HepG2 (cell line): ENCODE measurements around the gene ODR4. TPM values are rescaled to one million over a fixed set of nuclear protein-coding genes. Genes with fewer than 3 reads are reported as not detected.

Source experiments
- AKAP8 ChIP-seq: sonication (generic); formaldehyde crosslinking; IDR thresholded peaks from 2 replicates; pipeline ENCODE4 v1.5.1; 2020; ENCODE audit warnings: mild to moderate bottlenecking, missing genetic modification reagents
- CAMTA2 ChIP-seq: sonication (generic); formaldehyde crosslinking; IDR thresholded peaks from 2 replicates; pipeline ENCODE4 v1.4.0; 2020; ENCODE audit warnings: mild to moderate bottlenecking, missing genetic modification reagents, borderline replicate concordance
- CBX2 ChIP-seq, 2 experiments: fragments of 200-600 bp in 1 of 2; sonication (generic); formaldehyde crosslinking in 1 of 2; IDR thresholded peaks; 2 replicates each; pipeline versions ENCODE4 v1.7.0 to v1.8.1; 2018 to 2022; ENCODE audit warnings: low read depth in 2 of 2, low read length in 1 of 2, mild to moderate bottlenecking in 1 of 2, missing genetic modification reagents in 1 of 2
- CEBPZ ChIP-seq: IDR thresholded peaks from 2 replicates; pipeline ENCODE4 v1.6.1; 2012; ENCODE audit warnings: low read length, improper control_type of control experiment
- DNMT3B ChIP-seq: conservative IDR thresholded peaks from 2 replicates; pipeline ENCODE4 v1.6.1; 2016; ENCODE audit warnings: missing biosample characterization, control low read depth
- HNF4A ChIP-seq: sonication (generic); formaldehyde crosslinking; IDR thresholded peaks from 2 replicates; pipeline ENCODE4 v1.4.0; 2020; ENCODE audit warnings: missing genetic modification reagents
- MEIS1 ChIP-seq: sonication (generic); formaldehyde crosslinking; IDR thresholded peaks from 2 replicates; pipeline ENCODE4 v1.9.0; 2021; ENCODE audit warnings: mild to moderate bottlenecking, missing genetic modification reagents, moderate library complexity, borderline replicate concordance
- RNF219 ChIP-seq: sonication (generic); formaldehyde crosslinking; IDR thresholded peaks from 2 replicates; pipeline ENCODE4 v1.5.0; 2020; ENCODE audit warnings: mild to moderate bottlenecking, missing genetic modification reagents
- TFDP1 ChIP-seq: IDR thresholded peaks from 2 replicates; pipeline ENCODE4 v1.6.1; 2016; ENCODE audit warnings: missing compliant biosample characterization, missing genetic modification reagents, borderline replicate concordance
- ZBTB7A ChIP-seq: sonication (generic); formaldehyde crosslinking; IDR thresholded peaks from 2 replicates; pipeline ENCODE4 v1.8.0; 2022; ENCODE audit warnings: mild to moderate bottlenecking, missing genetic modification reagents
- ZNF75D ChIP-seq: sonication (generic); formaldehyde crosslinking; IDR thresholded peaks from 2 replicates; pipeline ENCODE4 v1.8.1; 2023; ENCODE audit warnings: missing genetic modification reagents, mild to moderate bottlenecking, borderline replicate concordance
- ZNF841 ChIP-seq: sonication (generic); formaldehyde crosslinking; IDR thresholded peaks from 2 replicates; pipeline ENCODE4 v1.8.1; 2023; ENCODE audit warnings: missing genetic modification reagents, borderline replicate concordance
- polyA plus RNA-seq, 8 experiments: library from polyadenylated mRNA; depleted of rRNA in 3 of 8; stranded (reverse) in 7 of 8; unstranded in 1 of 8; fragments of >200 nt; fragmentation: Illumina TruSeq in 4 of 8; extraction: Trizol in 4 of 8; gene quantifications; 2 replicates each; pipeline versions ENCODE4 v1.2.1 to v1.2.3, GENCODE V29; 2011 to 2016; ENCODE audit warnings: low read depth in 4 of 8, missing spikeins in 1 of 8, mixed read lengths in 1 of 8; ENCODE audit not compliant: insufficient read depth in 1 of 8
- total RNA-seq, 5 experiments: library from RNA; depleted of rRNA; stranded (reverse); fragments of >200 nt; fragmentation: Illumina TruSeq; extraction: Trizol; gene quantifications; 2 replicates each; pipeline ENCODE4 v1.2.3, GENCODE V29; 2016; ENCODE audit warnings: low read depth in 1 of 5
- TF ChIP-seq, protein P1 (sequence below): IDR thresholded peaks from 2 replicates; pipeline ENCODE4 v1.6.1; 2016; ENCODE audit warnings: mild to moderate bottlenecking, missing biosample characterization, missing genetic modification reagents
- TF ChIP-seq, protein P2 (sequence below): IDR thresholded peaks from 2 replicates; pipeline ENCODE4 v1.6.1; 2018; ENCODE audit warnings: missing genetic modification reagents
- TF ChIP-seq, protein P3 (sequence below): sonication (generic); formaldehyde crosslinking; IDR thresholded peaks from 2 replicates; pipeline ENCODE4 v1.4.0; 2020; ENCODE audit warnings: missing genetic modification reagents, borderline replicate concordance

Gene ODR4
- total and polyA plus RNA-seq, 2 of the 13 experiments (the other 11 are each of a cell fraction or from before 2014, with no cell fraction given), result 16.3 to 22.0 TPM

DNA sequence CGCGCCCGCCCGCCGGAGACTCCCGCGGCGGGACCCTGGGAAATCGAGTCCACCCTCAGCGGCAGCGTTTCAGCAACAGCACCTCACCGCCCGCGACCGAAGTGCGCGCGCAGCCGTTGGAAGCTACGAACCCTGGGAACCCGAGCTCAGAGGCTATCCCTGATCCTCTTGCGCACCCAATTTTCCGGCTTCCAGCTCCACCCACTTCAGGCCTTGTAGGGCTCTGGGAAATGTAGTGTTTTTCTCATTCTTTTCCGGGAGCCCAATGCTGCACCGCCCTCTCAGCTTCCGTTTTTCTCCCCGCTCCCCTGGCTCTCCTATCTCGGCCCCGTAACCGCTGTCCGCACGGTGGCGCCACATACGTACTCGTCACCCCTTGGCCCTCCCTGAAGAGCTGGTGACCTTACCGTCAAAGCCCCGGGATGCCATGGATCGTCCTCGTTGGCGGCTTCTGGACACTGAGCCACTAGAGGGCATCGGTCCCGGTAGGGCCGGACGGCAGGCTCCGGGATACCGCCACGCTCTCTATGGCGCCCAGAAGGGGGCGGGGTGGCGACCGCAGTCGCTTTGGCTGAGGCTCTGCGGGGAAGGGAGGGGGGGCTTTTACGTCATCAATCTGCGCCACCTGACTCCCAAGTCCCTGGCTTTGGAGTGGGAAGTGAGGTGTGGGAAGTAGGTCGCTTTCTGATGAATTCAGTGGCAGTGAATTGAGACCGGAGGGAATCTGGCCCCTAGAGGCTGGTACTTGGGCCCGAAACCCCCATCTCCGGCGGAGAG lies at the start of gene ODR4, which contains the start of gene TPR (continued):
- TF ChIP-seq CBX2 (IDR thresholded peaks at IDR 0.05; ENCODE audit: low read depth, low read length) (no peak), CBX2 (CRISPR knock-in tag; IDR thresholded peaks at IDR 0.05; ENCODE audit: low read depth) (no peak), RNF219 (0 out of 2 replicates have a peak, but pooled peaks have one; percentile 22), HNF4A (CRISPR knock-in tag) (peak; percentile 15; the same call in 1 of the 2 replicates), CEBPZ (no peak), ZBTB7A (CRISPR knock-in tag) (no peak), ZNF841 (CRISPR knock-in tag) (no peak), TFDP1 (peak; percentile 45; the same call in 1 of the 2 replicates), AKAP8 (CRISPR knock-in tag) (no peak), ZNF75D (CRISPR knock-in tag) (no peak), DNMT3B (CRISPR knock-in tag) (no peak), MEIS1 (CRISPR knock-in tag) (peak; percentile 80; the same call in 1 of the 2 replicates), CAMTA2 (CRISPR knock-in tag) (no peak)
- TF ChIP-seq, protein P1, sequence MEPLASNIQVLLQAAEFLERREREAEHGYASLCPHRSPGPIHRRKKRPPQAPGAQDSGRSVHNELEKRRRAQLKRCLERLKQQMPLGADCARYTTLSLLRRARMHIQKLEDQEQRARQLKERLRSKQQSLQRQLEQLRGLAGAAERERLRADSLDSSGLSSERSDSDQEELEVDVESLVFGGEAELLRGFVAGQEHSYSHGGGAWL (CRISPR knock-in tag), result no peak
- TF ChIP-seq, protein P2, sequence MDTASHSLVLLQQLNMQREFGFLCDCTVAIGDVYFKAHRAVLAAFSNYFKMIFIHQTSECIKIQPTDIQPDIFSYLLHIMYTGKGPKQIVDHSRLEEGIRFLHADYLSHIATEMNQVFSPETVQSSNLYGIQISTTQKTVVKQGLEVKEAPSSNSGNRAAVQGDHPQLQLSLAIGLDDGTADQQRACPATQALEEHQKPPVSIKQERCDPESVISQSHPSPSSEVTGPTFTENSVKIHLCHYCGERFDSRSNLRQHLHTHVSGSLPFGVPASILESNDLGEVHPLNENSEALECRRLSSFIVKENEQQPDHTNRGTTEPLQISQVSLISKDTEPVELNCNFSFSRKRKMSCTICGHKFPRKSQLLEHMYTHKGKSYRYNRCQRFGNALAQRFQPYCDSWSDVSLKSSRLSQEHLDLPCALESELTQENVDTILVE (CRISPR knock-in tag), result peak; percentile 99
- TF ChIP-seq, protein P3, sequence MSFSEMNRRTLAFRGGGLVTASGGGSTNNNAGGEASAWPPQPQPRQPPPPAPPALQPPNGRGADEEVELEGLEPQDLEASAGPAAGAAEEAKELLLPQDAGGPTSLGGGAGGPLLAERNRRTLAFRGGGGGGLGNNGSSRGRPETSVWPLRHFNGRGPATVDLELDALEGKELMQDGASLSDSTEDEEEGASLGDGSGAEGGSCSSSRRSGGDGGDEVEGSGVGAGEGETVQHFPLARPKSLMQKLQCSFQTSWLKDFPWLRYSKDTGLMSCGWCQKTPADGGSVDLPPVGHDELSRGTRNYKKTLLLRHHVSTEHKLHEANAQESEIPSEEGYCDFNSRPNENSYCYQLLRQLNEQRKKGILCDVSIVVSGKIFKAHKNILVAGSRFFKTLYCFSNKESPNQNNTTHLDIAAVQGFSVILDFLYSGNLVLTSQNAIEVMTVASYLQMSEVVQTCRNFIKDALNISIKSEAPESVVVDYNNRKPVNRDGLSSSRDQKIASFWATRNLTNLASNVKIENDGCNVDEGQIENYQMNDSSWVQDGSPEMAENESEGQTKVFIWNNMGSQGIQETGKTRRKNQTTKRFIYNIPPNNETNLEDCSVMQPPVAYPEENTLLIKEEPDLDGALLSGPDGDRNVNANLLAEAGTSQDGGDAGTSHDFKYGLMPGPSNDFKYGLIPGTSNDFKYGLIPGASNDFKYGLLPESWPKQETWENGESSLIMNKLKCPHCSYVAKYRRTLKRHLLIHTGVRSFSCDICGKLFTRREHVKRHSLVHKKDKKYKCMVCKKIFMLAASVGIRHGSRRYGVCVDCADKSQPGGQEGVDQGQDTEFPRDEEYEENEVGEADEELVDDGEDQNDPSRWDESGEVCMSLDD (CRISPR knock-in tag), result no peak
